Amniotic stem cell (primary cell): Measurements from ENCODE around the gene ALDH1A2.

Experiments used
- DNase-seq: peaks from one replicate; lab custom pipeline; 2025; lab: John Stamatoyannopoulos, UW

Gene ALDH1A2

GRCh38 chr15:57994221-57995049 lies 71.1 kb downstream of the ALDH1A2 start:
- no peak for DNase-seq

GRCh38 chr15:57993409-57994145 lies 71.9 kb downstream of the ALDH1A2 start:
- no peak for DNase-seq

GRCh38 chr15:57992761-57993355 lies 72.7 kb downstream of the ALDH1A2 start:
- no peak for DNase-seq

- DNase-seq, result no peak
Measured at GRCh38 chr15:57973534-57973933, 92.0 kb downstream of the ALDH1A2 start.

GRCh38 chr15:57972864-57973263 lies 92.6 kb downstream of the ALDH1A2 start:
- DNase-seq, result no peak

- DNase-seq, result no peak
Measured at GRCh38 chr15:57969996-57970395, 95.5 kb downstream of the ALDH1A2 start.

- DNase-seq, result no peak
Measured at GRCh38 chr15:57969355-57969754, 96.2 kb downstream of the ALDH1A2 start.

GRCh38 chr15:57962887-57963286 lies 102.6 kb downstream of the ALDH1A2 start:
- no peak for DNase-seq

GRCh38 chr15:57961919-57962318 lies 103.6 kb downstream of the ALDH1A2 start:
- no peak for DNase-seq

GRCh38 chr15:57957113-57957512 lies 108.4 kb downstream of the ALDH1A2 start:
- DNase-seq, result no peak

- no peak for DNase-seq
Measured at GRCh38 chr15:57953874-57954273, 111.6 kb downstream of the ALDH1A2 start.

GRCh38 chr15:57951328-57951932 lies 114.1 kb downstream of the ALDH1A2 start:
- no peak for DNase-seq

- DNase-seq, result no peak
Measured at GRCh38 chr15:57950381-57950946, 115.0 kb downstream of the ALDH1A2 start.

- no peak for DNase-seq
Measured at GRCh38 chr15:57949374-57949943, 116.1 kb downstream of the ALDH1A2 start.

GRCh38 chr15:57948351-57949289 lies 116.9 kb downstream of the ALDH1A2 start:
- no peak for DNase-seq

- DNase-seq, result no peak
Measured at GRCh38 chr15:57947781-57948180, 117.7 kb downstream of the ALDH1A2 start.

- DNase-seq, result no peak
Measured at GRCh38 chr15:57947282-57947681, 118.2 kb downstream of the ALDH1A2 start.

- no peak for DNase-seq
Measured at GRCh38 chr15:57946491-57947048, 118.9 kb downstream of the ALDH1A2 start.

GRCh38 chr15:57945616-57946015 lies 119.9 kb downstream of the ALDH1A2 start:
- DNase-seq, result no peak

- no peak for DNase-seq
Measured at GRCh38 chr15:57943754-57944420, 121.6 kb downstream of the ALDH1A2 start.
